ENCODE data around the gene HDDC3. TPM values are rescaled to one million over a fixed set of nuclear protein-coding genes. Genes with fewer than 3 reads are reported as not detected.

The HDDC3 gene
- total RNA-seq, 1 experiment from 2014 or later = 5.3 TPM

DNA sequence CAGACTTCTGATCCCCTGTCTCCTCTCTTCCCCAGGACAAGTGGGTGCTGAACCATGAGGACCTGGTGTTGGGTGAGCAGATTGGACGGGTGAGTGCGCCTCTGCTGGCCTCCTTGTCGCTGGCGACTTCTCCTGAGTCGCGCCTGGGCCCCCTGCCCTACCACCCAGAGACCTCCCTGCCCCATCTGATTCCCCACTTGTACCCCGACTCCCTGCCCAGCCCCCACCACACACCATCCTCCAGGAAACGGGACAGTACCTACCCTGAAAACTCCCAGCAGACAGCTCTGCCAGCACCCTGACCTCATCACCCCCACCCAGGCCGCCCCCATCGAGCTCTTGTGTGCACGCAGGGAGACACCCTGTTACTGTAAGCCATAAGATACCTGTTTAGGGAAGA lies 40.3 kb downstream of the HDDC3 start:
- TF ChIP-seq SIN3A (IDR thresholded peaks at IDR 0.05; ENCODE audit: borderline replicate concordance, insufficient read depth, low read depth, low read length) = no peak
- TF ChIP-seq TCF7L2 (IDR thresholded peaks at IDR 0.05; ENCODE audit: low read depth, low read length) = no peak
- TF ChIP-seq CTCF (IDR thresholded peaks at IDR 0.05) = no peak
- no peak for TF ChIP-seq POLR2AphosphoS5 (IDR thresholded peaks at IDR 0.05; ENCODE audit: low read depth, low read length)
- TF ChIP-seq REST (IDR thresholded peaks at IDR 0.05; ENCODE audit: insufficient read depth in 1 of 2, low read depth in 2 of 2, low read length in 1 of 2) = no peak
- Histone ChIP-seq H3K36me3 (ENCODE audit: control insufficient read depth, insufficient read depth, low read length) (no peaks in the 10 kb centered on the region; the same call in 1 of the 2 replicates), H3K9me3 (ENCODE audit: control insufficient read depth, insufficient read depth, low read depth, low read length) (no peaks in the 10 kb centered on the region), H3K27ac (ENCODE audit: low read length) (no peak overlapping the region), H3K4me3 (ENCODE audit: low read depth in 2 of 2, low read length in 2 of 2) (no peak overlapping the region), H3K4me1 (ENCODE audit: control insufficient read depth, insufficient read depth, low read length) (no peaks in the 10 kb centered on the region), H3K27me3 (ENCODE audit: control insufficient read depth, insufficient read depth, low read length) (no peaks in the 10 kb centered on the region)
- POLR2A ChIA-PET = no interaction called here
- CTCF ChIA-PET = no interaction called here
- DNase-seq (ENCODE audit: low read depth, low spot score) (no peak), ATAC-seq (no peak)
- intact Hi-C loops (cut with micrococcal nuclease; ENCODE audit: unreplicated experiment) = no loop called here
- in situ Hi-C loops (cut with HindIII; ENCODE audit: low pct_unique_long_range_greater_than_20kb, low sequenced_read_pairs) = no loop called here
- BruUV-seq (replicated peaks) = no TSS peak

DNA sequence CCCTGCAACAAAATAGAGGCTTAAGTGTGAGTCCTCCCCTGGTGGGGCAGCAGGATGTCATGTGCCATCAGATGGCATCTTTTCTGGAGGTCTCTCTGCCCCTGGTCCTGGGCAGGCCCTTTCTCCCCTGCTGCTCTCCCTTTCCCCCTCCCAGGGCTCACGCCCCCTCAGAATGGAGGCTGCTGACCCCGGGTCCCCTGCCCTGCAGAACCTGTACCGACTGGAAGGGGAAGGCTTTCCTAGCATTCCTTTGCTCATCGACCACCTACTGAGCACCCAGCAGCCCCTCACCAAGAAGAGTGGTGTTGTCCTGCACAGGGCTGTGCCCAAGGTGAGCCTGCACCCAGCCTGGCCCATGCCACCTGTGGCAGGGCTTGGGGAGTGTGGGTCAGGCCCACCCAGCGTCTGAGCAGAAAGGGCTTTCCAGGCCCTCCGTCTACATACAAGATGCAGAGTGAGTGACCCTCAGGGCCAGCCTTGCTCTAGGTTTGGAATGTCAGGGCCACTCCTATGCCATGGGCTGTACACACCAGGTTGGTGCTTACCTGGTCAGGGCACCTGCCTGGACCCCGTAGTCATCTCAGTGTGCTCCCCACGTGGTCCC lies 40.9 kb downstream of the HDDC3 start:
- H3K27me3 ChIP-seq (ENCODE audit: control insufficient read depth, insufficient read depth, low read length) = no peaks in the 10 kb centered on the region
- intact Hi-C loops (cut with micrococcal nuclease; ENCODE audit: unreplicated experiment) (no loop called here), in situ Hi-C loops (cut with HindIII; ENCODE audit: low pct_unique_long_range_greater_than_20kb, low sequenced_read_pairs) (no loop called here)
- H3K4me3 ChIP-seq (ENCODE audit: low read depth in 2 of 2, low read length in 2 of 2) = no peak overlapping the region
- CTCF ChIA-PET = no interaction called here
- no peaks in the 10 kb centered on the region; the same call in 1 of the 2 replicates for H3K36me3 ChIP-seq (ENCODE audit: control insufficient read depth, insufficient read depth, low read length)
- BruUV-seq (replicated peaks) = no TSS peak
- no peak for ATAC-seq
- POLR2A ChIA-PET = no interaction called here
- no peak for DNase-seq (ENCODE audit: low read depth, low spot score)
- H3K9me3 ChIP-seq (ENCODE audit: control insufficient read depth, insufficient read depth, low read depth, low read length) = no peaks in the 10 kb centered on the region
- no peak overlapping the region for H3K27ac ChIP-seq (ENCODE audit: low read length)
- H3K4me1 ChIP-seq (ENCODE audit: control insufficient read depth, insufficient read depth, low read length) = no peaks in the 10 kb centered on the region
- TF ChIP-seq REST (IDR thresholded peaks at IDR 0.05; ENCODE audit: insufficient read depth in 1 of 2, low read depth in 2 of 2, low read length in 1 of 2) (no peak), SIN3A (IDR thresholded peaks at IDR 0.05; ENCODE audit: borderline replicate concordance, insufficient read depth, low read depth, low read length) (no peak), TCF7L2 (IDR thresholded peaks at IDR 0.05; ENCODE audit: low read depth, low read length) (no peak), POLR2AphosphoS5 (IDR thresholded peaks at IDR 0.05; ENCODE audit: low read depth, low read length) (no peak), CTCF (IDR thresholded peaks at IDR 0.05) (no peak)
